Panc1 (cell line): Measurements from ENCODE around the gene MTUS2. TPM values are rescaled to one million over a fixed set of nuclear protein-coding genes. Genes with fewer than 3 reads are reported as not detected.

Experiments
- ATAC-seq: fragments of 200-7000 bp; cut with Tn5 transposase; 2 replicates; pipeline ENCODE4 v1.9.1; 2020; ENCODE audit warnings: mild to moderate bottlenecking, moderate library complexity
- BruUV-seq: library from RNA; stranded (reverse); fragments of 400-500 nt; replicated peaks from 2 replicates; lab custom pipeline; 2021; lab: Mats Ljungman, UMichigan
- CTCF ChIA-PET: fragments of 300-600 bp; sonication (Branson Sonifier 250); formaldehyde crosslinking; loops from one replicate; lab custom pipeline; 2022; ENCODE audit warnings: antibody characterized with exemption; lab: Charles Lee
- POLR2A ChIA-PET: fragments of 300-600 bp; sonication (Branson Sonifier 250); formaldehyde crosslinking; loops from one replicate; lab custom pipeline; 2022; ENCODE audit warnings: antibody characterized with exemption; lab: Charles Lee
- DNase-seq: peaks from one replicate; pipeline ENCODE4 v3.0.0-alpha.2; 2010; ENCODE audit warnings: low read depth, low spot score
- H3K27ac ChIP-seq: 2 replicates; pipeline ENCODE4 v1.5.1; 2011; ENCODE audit warnings: mild to moderate bottlenecking, low read length, inconsistent platforms
- H3K27me3 ChIP-seq: fragments of 200-500 bp; sonication (Bioruptor generic); 2 replicates; pipeline ENCODE4 v1.6.0; 2014; ENCODE audit warnings: low read length, inconsistent platforms; ENCODE audit not compliant: control insufficient read depth, insufficient read depth
- H3K36me3 ChIP-seq: fragments of 200-500 bp; sonication (Bioruptor generic); 2 replicates; pipeline ENCODE4 v1.5.1; 2014; ENCODE audit warnings: inconsistent platforms, mild to moderate bottlenecking, low read length, moderate library complexity; ENCODE audit not compliant: control insufficient read depth, insufficient read depth
- H3K4me1 ChIP-seq: 2 replicates; pipeline ENCODE4 v1.5.1; 2011; ENCODE audit warnings: inconsistent platforms, mild to moderate bottlenecking, low read length, moderate library complexity; ENCODE audit not compliant: control insufficient read depth, insufficient read depth
- H3K4me3 ChIP-seq, 2 experiments: 2 replicates each; pipeline ENCODE4 v1.5.1; 2011 to 2012; ENCODE audit warnings: low read depth in 2 of 2, low read length in 2 of 2, mild to moderate bottlenecking in 2 of 2, inconsistent platforms in 1 of 2, moderate library complexity in 1 of 2
- H3K9me3 ChIP-seq: fragments of 200-500 bp; sonication (Bioruptor generic); 2 replicates; pipeline ENCODE4 v1.5.1; 2014; ENCODE audit warnings: low read depth, mild to moderate bottlenecking, inconsistent platforms, low read length, moderate library complexity; ENCODE audit not compliant: control insufficient read depth, insufficient read depth
- POLR2AphosphoS5 ChIP-seq: IDR thresholded peaks from 2 replicates; pipeline ENCODE4 v1.6.1; 2012; ENCODE audit warnings: mild to moderate bottlenecking, low read depth, low read length, moderate library complexity
- REST ChIP-seq, 2 experiments: IDR thresholded peaks; 2 replicates each; pipeline ENCODE4 v1.6.1; 2011 to 2012; ENCODE audit warnings: low read depth in 2 of 2, control low read depth in 1 of 2, low read length in 1 of 2, mild to moderate bottlenecking in 1 of 2, moderate library complexity in 1 of 2; ENCODE audit not compliant: insufficient read depth in 1 of 2
- SIN3A ChIP-seq: IDR thresholded peaks from 2 replicates; pipeline ENCODE4 v1.6.1; 2012; ENCODE audit warnings: low read depth, mild to moderate bottlenecking, low read length, moderate library complexity, borderline replicate concordance; ENCODE audit not compliant: insufficient read depth
- TCF7L2 ChIP-seq: IDR thresholded peaks from 2 replicates; pipeline ENCODE4 v1.6.1; 2011; ENCODE audit warnings: mild to moderate bottlenecking, low read depth, low read length, inconsistent platforms
- in situ Hi-C: cut with HindIII; loops from 2 replicates; pipeline ENCODE4 v1.10.0; 2016; ENCODE audit warnings: low sequenced_read_pairs, low pct_unique_long_range_greater_than_20kb
- intact Hi-C: fragments of 100-400 bp; cut with micrococcal nuclease; formaldehyde crosslinking; loops from one replicate; pipeline ENCODE4 v1.10.0; 2022; ENCODE audit not compliant: unreplicated experiment
- total RNA-seq: library from RNA; stranded (reverse); gene quantifications from one replicate; pipeline ENCODE4 v1.2.1, GENCODE V29; 2021; ENCODE audit not compliant: unreplicated experiment
- TF ChIP-seq, protein P1 (sequence below): fragments of 450-650 bp; IDR thresholded peaks from 2 replicates; pipeline ENCODE4 v1.5.1; 2017; ENCODE audit warnings: mild to moderate bottlenecking

Gene MTUS2
- total RNA-seq, 1 experiment from 2014 or later: 0.05 TPM

DNA sequence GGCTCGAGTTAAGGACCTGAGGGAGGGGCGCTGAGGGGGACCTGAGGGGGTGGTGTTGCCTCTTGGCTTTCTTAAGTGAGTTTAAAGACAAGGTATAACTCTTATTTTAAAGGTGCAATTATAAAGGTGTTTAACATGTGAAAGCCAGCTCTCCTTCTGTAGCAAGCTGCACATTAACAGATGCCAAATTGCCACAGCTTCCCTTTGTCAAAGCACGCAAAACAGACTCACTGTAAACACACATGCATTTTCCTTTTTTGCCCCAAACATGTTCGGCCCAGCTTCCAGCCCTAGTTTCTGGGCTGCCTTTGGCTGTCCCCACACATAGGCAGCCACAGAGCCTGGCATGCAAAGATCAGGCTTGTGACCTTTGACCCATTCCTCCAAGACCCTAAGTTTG is 663.5 kb downstream of the MTUS2 start:
- Histone ChIP-seq H3K27ac (no peak overlapping the region), H3K27me3 (no peaks in the 10 kb centered on the region; the same call in none of the 2 replicates), H3K36me3 (no peaks in the 10 kb centered on the region), H3K4me3 (no peak overlapping the region), H3K4me1 (no peaks in the 10 kb centered on the region), H3K9me3 (no peaks in the 10 kb centered on the region)
- TF ChIP-seq SIN3A (no peak), REST (IDR thresholded peaks at IDR 0.05; ENCODE audit: insufficient read depth in 1 of 2, low read depth in 2 of 2, low read length in 1 of 2) (no peak), TCF7L2 (no peak), POLR2AphosphoS5 (no peak)
- TF ChIP-seq, protein P1, sequence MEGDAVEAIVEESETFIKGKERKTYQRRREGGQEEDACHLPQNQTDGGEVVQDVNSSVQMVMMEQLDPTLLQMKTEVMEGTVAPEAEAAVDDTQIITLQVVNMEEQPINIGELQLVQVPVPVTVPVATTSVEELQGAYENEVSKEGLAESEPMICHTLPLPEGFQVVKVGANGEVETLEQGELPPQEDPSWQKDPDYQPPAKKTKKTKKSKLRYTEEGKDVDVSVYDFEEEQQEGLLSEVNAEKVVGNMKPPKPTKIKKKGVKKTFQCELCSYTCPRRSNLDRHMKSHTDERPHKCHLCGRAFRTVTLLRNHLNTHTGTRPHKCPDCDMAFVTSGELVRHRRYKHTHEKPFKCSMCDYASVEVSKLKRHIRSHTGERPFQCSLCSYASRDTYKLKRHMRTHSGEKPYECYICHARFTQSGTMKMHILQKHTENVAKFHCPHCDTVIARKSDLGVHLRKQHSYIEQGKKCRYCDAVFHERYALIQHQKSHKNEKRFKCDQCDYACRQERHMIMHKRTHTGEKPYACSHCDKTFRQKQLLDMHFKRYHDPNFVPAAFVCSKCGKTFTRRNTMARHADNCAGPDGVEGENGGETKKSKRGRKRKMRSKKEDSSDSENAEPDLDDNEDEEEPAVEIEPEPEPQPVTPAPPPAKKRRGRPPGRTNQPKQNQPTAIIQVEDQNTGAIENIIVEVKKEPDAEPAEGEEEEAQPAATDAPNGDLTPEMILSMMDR: no peak
- in situ Hi-C loops: no loop called here
- CTCF ChIA-PET: no interaction called here
- intact Hi-C loops: no loop called here
- POLR2A ChIA-PET: no interaction called here
- BruUV-seq: no TSS peak
- ATAC-seq (no peak), DNase-seq (no peak)

GRCh38 chr13:29484236-29484635 is 664.1 kb downstream of the MTUS2 start:
- intact Hi-C loops (no loop called here), in situ Hi-C loops (no loop called here)
- DNase-seq (no peak), ATAC-seq (no peak)
- CTCF ChIA-PET: interaction anchor here (0.6 kb wide), 1 partner anchor 297 kb away, joined by 6 read pairs; no protein-coding TSS in a partner anchor
- no peaks in the 10 kb centered on the region for H3K4me1 ChIP-seq
- no peaks in the 10 kb centered on the region for H3K36me3 ChIP-seq
- H3K27ac ChIP-seq: no peak overlapping the region
- no peaks in the 10 kb centered on the region; the same call in none of the 2 replicates for H3K27me3 ChIP-seq
- POLR2A ChIA-PET: no interaction called here
- no TSS peak for BruUV-seq
- no peaks in the 10 kb centered on the region for H3K9me3 ChIP-seq
- no peak overlapping the region for H3K4me3 ChIP-seq
- TF ChIP-seq, protein P1: no peak
- no peak for TF ChIP-seq REST (IDR thresholded peaks at IDR 0.05; ENCODE audit: insufficient read depth in 1 of 2, low read depth in 2 of 2, low read length in 1 of 2)
- no peak for TF ChIP-seq SIN3A
- TF ChIP-seq POLR2AphosphoS5: no peak
- TF ChIP-seq TCF7L2: no peak
